Measurements from ENCODE around the gene TECPR1.

The TECPR1 gene

GRCh38 chr7:98167653-98168052, 84.4 kb downstream of the TECPR1 start:
- POLR2A ChIA-PET, result no interaction called here

DNA sequence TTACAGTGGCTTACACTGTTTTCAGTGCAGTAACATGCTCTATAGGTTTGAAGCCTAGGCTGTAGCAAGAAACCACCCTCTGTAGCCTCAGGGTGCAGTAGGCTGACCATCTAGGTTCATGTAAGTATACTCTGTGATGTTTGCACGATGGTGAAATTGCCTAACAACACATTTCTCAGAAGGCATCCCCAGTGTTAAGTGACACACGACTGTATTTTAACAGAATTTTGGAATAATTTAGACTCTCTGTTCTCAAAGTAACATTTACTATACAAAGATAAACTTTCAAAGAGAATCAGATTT, 85.4 kb downstream of the TECPR1 start:
- Histone ChIP-seq H3K4me3 (ENCODE audit: low read depth, low read length) (no peak overlapping the region), H3K36me3 (ENCODE audit: control insufficient read depth in 2 of 2, insufficient read depth in 1 of 2, low read length in 2 of 2) (peaks cover 0 to 3% of the 10 kb centered on the region in 2 experiments; a peak in 2 of 3 replicates), H3K9me3 (ENCODE audit: control insufficient read depth, insufficient read depth, low read depth, low read length) (no peaks in the 10 kb centered on the region), H3K4me1 (ENCODE audit: control insufficient read depth, insufficient read depth, low read length) (no peaks in the 10 kb centered on the region), H3K27ac (ENCODE audit: extremely low read depth, low read depth, low read length) (no peak overlapping the region)
- ChIA-PET CTCF (interaction anchor here (0.6 to 13.8 kb wide), 20 partner anchors 10 to 180 kb away, joined by 3 to 533 read pairs (median 4); partner anchors contain the start of gene LMTK2), POLR2A (no interaction called here)
- TF ChIP-seq ZBTB21 (tag by site-specific recombination; IDR thresholded peaks at IDR 0.05) (no peak), ZNF221 (tag by site-specific recombination; IDR thresholded peaks at IDR 0.05; ENCODE audit: borderline replicate concordance) (no peak), ZNF701 (tag by site-specific recombination; IDR thresholded peaks at IDR 0.05) (no peak), ZNF148 (tag by site-specific recombination; IDR thresholded peaks at IDR 0.05; ENCODE audit: borderline replicate concordance) (no peak), ZNF837 (tag by site-specific recombination; IDR thresholded peaks at IDR 0.05) (no peak), ZNF146 (tag by site-specific recombination; IDR thresholded peaks at IDR 0.05) (no peak), ZSCAN23 (tag by site-specific recombination; IDR thresholded peaks at IDR 0.05) (no peak), ZNF24 (tag by site-specific recombination; IDR thresholded peaks at IDR 0.05) (no peak), ZNF16 (tag by site-specific recombination; IDR thresholded peaks at IDR 0.05; ENCODE audit: low read depth) (no peak)

More at GRCh38 chr7:98167653-98168052, 84.4 kb downstream of the TECPR1 start:
- no peaks in the 10 kb centered on the region for H3K9me3 ChIP-seq (ENCODE audit: control insufficient read depth, insufficient read depth, low read depth, low read length)
- no peak overlapping the region for H3K4me3 ChIP-seq (ENCODE audit: low read depth, low read length)
- peaks cover 0 to 8% of the 10 kb centered on the region in 2 experiments; a peak in 2 of 3 replicates for H3K36me3 ChIP-seq (ENCODE audit: control insufficient read depth in 2 of 2, insufficient read depth in 1 of 2, low read length in 2 of 2)
- CTCF ChIA-PET, result interaction anchor here (0.6 to 13.8 kb wide), 13 partner anchors 10 to 674 kb away, joined by 3 to 533 read pairs (median 9); partner anchors contain the start of gene LMTK2
- no peaks in the 10 kb centered on the region for H3K4me1 ChIP-seq (ENCODE audit: control insufficient read depth, insufficient read depth, low read length)
- TF ChIP-seq ZBTB20 (tag by site-specific recombination; IDR thresholded peaks at IDR 0.05) (no peak), ZBTB11 (tag by site-specific recombination; conservative IDR thresholded peaks at IDR 0.05; ENCODE audit: low read depth) (no peak), ZNF521 (tag by site-specific recombination; IDR thresholded peaks at IDR 0.05) (no peak), SALL2 (tag by site-specific recombination; IDR thresholded peaks at IDR 0.05; ENCODE audit: borderline replicate concordance) (no peak), ZNF174 (tag by site-specific recombination; IDR thresholded peaks at IDR 0.05) (no peak), ZBTB17 (tag by site-specific recombination; IDR thresholded peaks at IDR 0.05) (no peak), ZNF433 (tag by site-specific recombination; IDR thresholded peaks at IDR 0.05; ENCODE audit: low read depth) (no peak), BCL11B (tag by site-specific recombination; IDR thresholded peaks at IDR 0.05; ENCODE audit: low read depth) (no peak), EGR2 (tag by site-specific recombination; IDR thresholded peaks at IDR 0.05; ENCODE audit: low read depth) (no peak), ZNF112 (tag by site-specific recombination; IDR thresholded peaks at IDR 0.05) (no peak), ZNF274 (IDR thresholded peaks at IDR 0.05; ENCODE audit: low read length) (no peak), ZNF274 (tag by site-specific recombination; IDR thresholded peaks at IDR 0.05; ENCODE audit: borderline replicate concordance) (no peak)
- TF ChIP-seq, protein P1, sequence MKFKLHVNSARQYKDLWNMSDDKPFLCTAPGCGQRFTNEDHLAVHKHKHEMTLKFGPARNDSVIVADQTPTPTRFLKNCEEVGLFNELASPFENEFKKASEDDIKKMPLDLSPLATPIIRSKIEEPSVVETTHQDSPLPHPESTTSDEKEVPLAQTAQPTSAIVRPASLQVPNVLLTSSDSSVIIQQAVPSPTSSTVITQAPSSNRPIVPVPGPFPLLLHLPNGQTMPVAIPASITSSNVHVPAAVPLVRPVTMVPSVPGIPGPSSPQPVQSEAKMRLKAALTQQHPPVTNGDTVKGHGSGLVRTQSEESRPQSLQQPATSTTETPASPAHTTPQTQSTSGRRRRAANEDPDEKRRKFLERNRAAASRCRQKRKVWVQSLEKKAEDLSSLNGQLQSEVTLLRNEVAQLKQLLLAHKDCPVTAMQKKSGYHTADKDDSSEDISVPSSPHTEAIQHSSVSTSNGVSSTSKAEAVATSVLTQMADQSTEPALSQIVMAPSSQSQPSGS (tag by site-specific recombination; IDR thresholded peaks at IDR 0.05; ENCODE audit: low read depth), result no peak
- TF ChIP-seq, protein P2, sequence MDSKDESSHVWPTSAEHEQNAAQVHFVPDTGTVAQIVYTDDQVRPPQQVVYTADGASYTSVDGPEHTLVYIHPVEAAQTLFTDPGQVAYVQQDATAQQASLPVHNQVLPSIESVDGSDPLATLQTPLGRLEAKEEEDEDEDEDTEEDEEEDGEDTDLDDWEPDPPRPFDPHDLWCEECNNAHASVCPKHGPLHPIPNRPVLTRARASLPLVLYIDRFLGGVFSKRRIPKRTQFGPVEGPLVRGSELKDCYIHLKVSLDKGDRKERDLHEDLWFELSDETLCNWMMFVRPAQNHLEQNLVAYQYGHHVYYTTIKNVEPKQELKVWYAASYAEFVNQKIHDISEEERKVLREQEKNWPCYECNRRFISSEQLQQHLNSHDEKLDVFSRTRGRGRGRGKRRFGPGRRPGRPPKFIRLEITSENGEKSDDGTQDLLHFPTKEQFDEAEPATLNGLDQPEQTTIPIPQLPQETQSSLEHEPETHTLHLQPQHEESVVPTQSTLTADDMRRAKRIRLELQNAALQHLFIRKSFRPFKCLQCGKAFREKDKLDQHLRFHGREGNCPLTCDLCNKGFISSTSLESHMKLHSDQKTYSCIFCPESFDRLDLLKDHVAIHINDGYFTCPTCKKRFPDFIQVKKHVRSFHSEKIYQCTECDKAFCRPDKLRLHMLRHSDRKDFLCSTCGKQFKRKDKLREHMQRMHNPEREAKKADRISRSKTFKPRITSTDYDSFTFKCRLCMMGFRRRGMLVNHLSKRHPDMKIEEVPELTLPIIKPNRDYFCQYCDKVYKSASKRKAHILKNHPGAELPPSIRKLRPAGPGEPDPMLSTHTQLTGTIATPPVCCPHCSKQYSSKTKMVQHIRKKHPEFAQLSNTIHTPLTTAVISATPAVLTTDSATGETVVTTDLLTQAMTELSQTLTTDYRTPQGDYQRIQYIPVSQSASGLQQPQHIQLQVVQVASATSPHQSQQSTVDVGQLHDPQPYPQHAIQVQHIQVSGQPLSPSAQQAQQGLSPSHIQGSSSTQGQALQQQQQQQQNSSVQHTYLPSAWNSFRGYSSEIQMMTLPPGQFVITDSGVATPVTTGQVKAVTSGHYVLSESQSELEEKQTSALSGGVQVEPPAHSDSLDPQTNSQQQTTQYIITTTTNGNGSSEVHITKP (tag by site-specific recombination; IDR thresholded peaks at IDR 0.05), result no peak
- H3K27ac ChIP-seq (ENCODE audit: extremely low read depth, low read depth, low read length), result no peak overlapping the region

Measured in HEK293 (cell line).